H1 (cell line): ENCODE results near the gene ENTPD5. TPM values are rescaled to one million over a fixed set of nuclear protein-coding genes. Genes with fewer than 3 reads are reported as not detected.

Source experiments
- CTCF ChIA-PET: fragments of 300-600 bp; sonication (Branson Sonifier 250); formaldehyde crosslinking; loops from one replicate; lab custom pipeline; 2021; ENCODE audit not compliant: partially characterized antibody; lab: Charles Lee
- POLR2A ChIA-PET: fragments of 300-600 bp; sonication (Branson Sonifier 250); formaldehyde crosslinking; loops from one replicate; lab custom pipeline; 2021; ENCODE audit warnings: inconsistent platforms; ENCODE audit not compliant: partially characterized antibody; lab: Charles Lee
- DNase-seq, 2 experiments: peaks; one replicate each; pipeline versions ENCODE4 v3.0.0 to v3.0.0-alpha.2; 2010 to 2022; ENCODE audit warnings: low spot score in 2 of 2, low read depth in 1 of 2, mixed read lengths in 1 of 2
- FAIRE-seq: peaks from 2 replicates; lab custom pipeline; 2011; peaks lifted over from hg19 to GRCh38; lab: Jason Lieb, UNC
- H2AFZ ChIP-seq: 2 replicates; pipeline ENCODE4 v1.8.1; 2012; ENCODE audit warnings: low read length, inconsistent platforms
- H2AK5ac ChIP-seq: 2 replicates; pipeline ENCODE4 v1.6.1; 2013; ENCODE audit warnings: low read depth, low read length
- H2BK120ac ChIP-seq: replicated peaks from 2 replicates; pipeline ENCODE3; 2013; ENCODE audit warnings: low read depth, low read length, inconsistent platforms
- H2BK12ac ChIP-seq: 2 replicates; pipeline ENCODE4 v1.6.1; 2013; ENCODE audit warnings: low read depth, low read length
- H2BK15ac ChIP-seq: 2 replicates; pipeline ENCODE4 v1.6.1; 2013; ENCODE audit warnings: low read length
- H2BK20ac ChIP-seq: 2 replicates; pipeline ENCODE4 v1.6.1; 2013; ENCODE audit warnings: low read length
- H2BK5ac ChIP-seq: 2 replicates; pipeline ENCODE4 v1.6.1; 2013; ENCODE audit warnings: low read depth, low read length
- H3K14ac ChIP-seq: 2 replicates; pipeline ENCODE4 v1.6.1; 2013; ENCODE audit warnings: inconsistent platforms; ENCODE audit not compliant: insufficient read length
- H3K18ac ChIP-seq: 2 replicates; pipeline ENCODE4 v1.6.1; 2013; ENCODE audit warnings: low read length; ENCODE audit errors: extremely low read depth
- H3K23ac ChIP-seq: 2 replicates; pipeline ENCODE4 v1.6.1; 2013; ENCODE audit warnings: inconsistent platforms; ENCODE audit not compliant: insufficient read length
- H3K23me2 ChIP-seq: 2 replicates; pipeline ENCODE4 v1.6.1; 2013; ENCODE audit warnings: low read depth, low read length
- H3K27ac ChIP-seq: 2 replicates; pipeline ENCODE4 v1.6.1; 2011; ENCODE audit warnings: low read depth, low read length, inconsistent platforms
- H3K27me3 ChIP-seq, 4 experiments: replicated peaks in 1 of 4; 1 replicate in 1 of 4; 2 replicates in 3 of 4; pipeline versions ENCODE4 v1.6.1 to v1.8.1; 2011 to 2013; ENCODE audit warnings: low read length in 3 of 4, mild to moderate bottlenecking in 3 of 4, inconsistent platforms in 2 of 4, mixed read lengths in 2 of 4, moderate library complexity in 1 of 4; ENCODE audit not compliant: control insufficient read depth in 3 of 4, insufficient read depth in 3 of 4; ENCODE audit errors: extremely low read depth in 1 of 4
- H3K36me3 ChIP-seq, 4 experiments: 2 replicates each; pipeline versions ENCODE4 v1.6.1 to v1.8.1; 2011 to 2013; ENCODE audit warnings: mild to moderate bottlenecking in 4 of 4, low read length in 3 of 4, moderate library complexity in 2 of 4, control low read depth in 1 of 4, inconsistent platforms in 1 of 4; ENCODE audit not compliant: insufficient read depth in 4 of 4, control insufficient read depth in 2 of 4
- H3K4ac ChIP-seq: replicated peaks from 2 replicates; pipeline ENCODE3; 2013; ENCODE audit warnings: low read length, low read depth, mixed read lengths, inconsistent platforms; ENCODE audit not compliant: insufficient read length
- H3K4me1 ChIP-seq, 4 experiments: replicated peaks in 1 of 4; 1 replicate in 1 of 4; 2 replicates in 3 of 4; pipeline versions ENCODE4 v1.6.1 to v1.8.1; 2011 to 2013; ENCODE audit warnings: low read length in 3 of 4, inconsistent platforms in 2 of 4, mixed read lengths in 1 of 4; ENCODE audit not compliant: insufficient read depth in 4 of 4, control insufficient read depth in 3 of 4
- H3K4me2 ChIP-seq, 2 experiments: 2 replicates each; pipeline versions ENCODE4 v1.6.1 to v1.8.1; 2011 to 2013; ENCODE audit warnings: low read depth in 2 of 2, low read length in 2 of 2, control low read depth in 1 of 2, inconsistent platforms in 1 of 2, mild to moderate bottlenecking in 1 of 2; ENCODE audit not compliant: insufficient read depth in 1 of 2
- H3K4me3 ChIP-seq, 4 experiments: fragments of 200-600, 300-600 bp in 1 of 4; sonication (generic), shearing (Covaris generic), sonication (Bioruptor Twin) in 1 of 4; 2 replicates each; pipeline versions ENCODE4 v1.5.1 to v1.8.1; 2011 to 2016; ENCODE audit warnings: low read length in 4 of 4, low read depth in 3 of 4, control low read depth in 2 of 4, inconsistent platforms in 2 of 4, mild to moderate bottlenecking in 2 of 4, mixed read lengths in 1 of 4, moderate library complexity in 1 of 4; ENCODE audit not compliant: insufficient read depth in 2 of 4; ENCODE audit errors: extremely low read depth in 1 of 4
- H3K56ac ChIP-seq: replicated peaks from 2 replicates; pipeline ENCODE3; 2013; ENCODE audit warnings: low read depth, mild to moderate bottlenecking, mixed read lengths, low read length, inconsistent platforms; ENCODE audit not compliant: insufficient read length
- H3K79me1 ChIP-seq: 2 replicates; pipeline ENCODE4 v1.6.1; 2013; ENCODE audit warnings: low read depth, low read length, control low read depth
- H3K79me2 ChIP-seq, 2 experiments: 2 replicates each; pipeline versions ENCODE4 v1.6.1 to v1.8.1; 2012 to 2013; ENCODE audit warnings: low read length in 2 of 2, mild to moderate bottlenecking in 2 of 2, inconsistent platforms in 1 of 2; ENCODE audit not compliant: insufficient read depth in 2 of 2, control insufficient read depth in 1 of 2
- H3K9ac ChIP-seq, 4 experiments: replicated peaks in 1 of 4; 1 replicate in 1 of 4; 2 replicates in 3 of 4; pipeline versions ENCODE4 v1.6.1 to v1.8.1; 2011 to 2013; ENCODE audit warnings: low read depth in 3 of 4, low read length in 3 of 4, control low read depth in 2 of 4, mild to moderate bottlenecking in 2 of 4, moderate library complexity in 2 of 4, inconsistent platforms in 1 of 4; ENCODE audit errors: extremely low read depth in 1 of 4
- H3K9me3 ChIP-seq, 2 experiments: 2 replicates each; pipeline versions ENCODE4 v1.6.1 to v1.8.1; 2012 to 2013; ENCODE audit warnings: mild to moderate bottlenecking in 2 of 2, moderate library complexity in 2 of 2, control low read depth in 1 of 2, inconsistent platforms in 1 of 2, low read depth in 1 of 2, low read length in 1 of 2, mixed read lengths in 1 of 2; ENCODE audit not compliant: insufficient read depth in 2 of 2
- H4K20me1 ChIP-seq, 2 experiments: replicated peaks in 1 of 2; 2 replicates each; pipeline versions ENCODE3 to v1.8.1; 2011 to 2013; ENCODE audit warnings: inconsistent platforms in 2 of 2, low read length in 2 of 2, mild to moderate bottlenecking in 1 of 2; ENCODE audit not compliant: insufficient read depth in 2 of 2, control insufficient read depth in 1 of 2
- H4K5ac ChIP-seq: 2 replicates; pipeline ENCODE4 v1.6.1; 2013; ENCODE audit warnings: low read length, low read depth, mixed read lengths, inconsistent platforms; ENCODE audit not compliant: insufficient read length
- H4K8ac ChIP-seq: 2 replicates; pipeline ENCODE4 v1.8.0; 2013; ENCODE audit warnings: mild to moderate bottlenecking, moderate library complexity, low read length, inconsistent platforms; ENCODE audit not compliant: insufficient read depth; ENCODE audit errors: extremely low read depth
- H4K91ac ChIP-seq: replicated peaks from 2 replicates; pipeline ENCODE3; 2013; ENCODE audit warnings: low read length, mixed read lengths, inconsistent platforms; ENCODE audit not compliant: insufficient read length
- ASH2L ChIP-seq: fragments of 200-600, 300-600 bp; sonication (generic); IDR thresholded peaks from one replicate; pipeline ENCODE4 v1.7.1; 2017; ENCODE audit warnings: low read length
- BCL11A ChIP-seq, 2 experiments: IDR thresholded peaks; one replicate each; pipeline ENCODE4 v1.6.1; 2011; ENCODE audit warnings: low read depth in 2 of 2, low read length in 2 of 2, mild to moderate bottlenecking in 2 of 2
- RBBP5 ChIP-seq: IDR thresholded peaks from 2 replicates; pipeline ENCODE4 v1.7.1; 2012; ENCODE audit warnings: low read depth, mild to moderate bottlenecking, inconsistent platforms, low read length, moderate library complexity, borderline replicate concordance
- TAF1 ChIP-seq: IDR thresholded peaks from 2 replicates; pipeline ENCODE4 v1.6.1; 2011; ENCODE audit warnings: mild to moderate bottlenecking, low read depth, low read length
- TCF12 ChIP-seq: IDR thresholded peaks from 2 replicates; pipeline ENCODE4 v1.6.1; 2011; ENCODE audit warnings: low read depth, mild to moderate bottlenecking, low read length
- TEAD4 ChIP-seq: IDR thresholded peaks from 2 replicates; pipeline ENCODE4 v1.6.1; 2012; ENCODE audit warnings: low read depth, low read length, inconsistent platforms, mixed read lengths
- WGBS, 2 experiments: shearing (Covaris generic) in 1 of 2; methylation state at CpG; one replicate each; pipeline versions ENCODE4 v1.1.6 to v1.1.7; 2013 to 2015; ENCODE audit warnings: low lambda C conversion rate in 2 of 2, mixed read lengths in 2 of 2, inconsistent platforms in 1 of 2, low coverage in 1 of 2, missing lambda C conversion rate in 1 of 2; ENCODE audit not compliant: insufficient replicate concordance in 2 of 2, insufficient coverage in 1 of 2, insufficient read length in 1 of 2; ENCODE audit errors: extremely low coverage in 1 of 2, missing lambda C conversion rate in 1 of 2; 5-methylcytosine and 5-hydroxymethylcytosine counted together
- polyA plus RNA-seq, 7 experiments: library from polyadenylated mRNA; depleted of rRNA in 3 of 7; stranded (reverse) in 5 of 7; unstranded in 2 of 7; fragments of >200 nt in 5 of 7; fragments of 200-250 nt in 2 of 7; gene quantifications; 1 replicate in 5 of 7; 2 replicates in 1 of 7; 4 replicates in 1 of 7; pipeline versions ENCODE4 v1.2.1 to v1.2.3, GENCODE V29; 2011 to 2013; ENCODE audit warnings: missing spikeins in 2 of 7, mixed read lengths in 2 of 7
- total RNA-seq: library from RNA; stranded (reverse); fragmentation: NEBNext Ultra II Directional; extraction: Animal tissue kit (Norgen Biotek cat#: 25700); gene quantifications from 2 replicates; pipeline ENCODE4 v1.2.1, GENCODE V29; 2021

ENTPD5 gene
- total and polyA plus RNA-seq, 2 of the 8 experiments (the other 6 are each of a cell fraction or from before 2014, with no cell fraction given): 5.0 to 6.5 TPM

GRCh38 chr14:74019408-74020137 is 485 bp upstream of the ENTPD5 start:
- Histone ChIP-seq H3K56ac (no peak overlapping the region), H3K14ac (no peak overlapping the region), H3K4me2 (peak overlapping the region; percentile 82 to 84), H3K4ac (no peak overlapping the region), H3K9ac (peak overlapping the region in 2 of 4 experiments; percentile 54 to 60; a peak in 3 of 7 replicates), H3K18ac (no peak overlapping the region; the same call in 1 of the 2 replicates), H3K79me1 (no peaks in the 10 kb centered on the region), H2BK120ac (no peak overlapping the region), H2BK5ac (no peak overlapping the region), H2BK15ac (no peak overlapping the region), H4K8ac (peak overlapping the region; percentile 85; the same call in 1 of the 2 replicates), H3K4me3 (peak overlapping the region; percentile 83 to 94 (median 88)), H2AFZ (peak overlapping the region; percentile 94; the same call in 1 of the 2 replicates), H3K36me3 (no peaks in the 10 kb centered on the region), H3K23ac (no peak overlapping the region), H3K79me2 (no peaks in the 10 kb centered on the region), H2BK12ac (no peak overlapping the region), H3K23me2 (peaks cover 8% of the 10 kb centered on the region; the same call in 1 of the 2 replicates), H4K5ac (no peak overlapping the region), H2BK20ac (no peak overlapping the region), H3K4me1 (peaks cover 0 to 2% (median 0%) of the 10 kb centered on the region in 4 experiments; a peak in 1 of 7 replicates), H3K9me3 (no peaks in the 10 kb centered on the region), H4K91ac (no peak overlapping the region), H3K27me3 (no peaks in the 10 kb centered on the region), H3K27ac (no peak overlapping the region), H2AK5ac (no peak overlapping the region), H4K20me1 (no peaks in the 10 kb centered on the region)
- DNase-seq: no peak
- ChIA-PET CTCF (interaction anchor here (0.9 kb wide), 1 partner anchor 19 kb away, joined by 3 read pairs; no protein-coding TSS in a partner anchor), POLR2A (interaction anchor here (1.1 kb wide), 1 partner anchor 70 kb away, joined by 3 read pairs; the partner anchor contains the start of genes COQ6 and FAM161B)
- 13% methylated on average over 21 of the region's 21 CpGs; no CpG with 5 or more reads in 1 of the 2 experiments for WGBS, 2 experiments
- FAIRE-seq: no peak
- TF ChIP-seq TAF1 (0 out of 2 replicates have a peak, but pooled peaks have one; percentile 7), ASH2L (no peak), TCF12 (no peak), RBBP5 (no peak), BCL11A (IDR thresholded peaks at IDR 0.05; ENCODE audit: low read depth in 2 of 2, low read length in 2 of 2) (no peak), TEAD4 (no peak)
